NCI-H345 treated with DMSO at 0.1 percent for 48 hours (cell line): ENCODE results near the gene BTBD9.
"Not testable (repeated sequence)": the region's sequence is repeated elsewhere in the genome, so short reads cannot be mapped to it uniquely, and the experiment has no call there.

Source experiments
- DNase-seq: peaks from one replicate; lab custom pipeline; 2025; ENCODE audit not compliant: unreplicated experiment; lab: John Stamatoyannopoulos, UW

The BTBD9 gene

DNA sequence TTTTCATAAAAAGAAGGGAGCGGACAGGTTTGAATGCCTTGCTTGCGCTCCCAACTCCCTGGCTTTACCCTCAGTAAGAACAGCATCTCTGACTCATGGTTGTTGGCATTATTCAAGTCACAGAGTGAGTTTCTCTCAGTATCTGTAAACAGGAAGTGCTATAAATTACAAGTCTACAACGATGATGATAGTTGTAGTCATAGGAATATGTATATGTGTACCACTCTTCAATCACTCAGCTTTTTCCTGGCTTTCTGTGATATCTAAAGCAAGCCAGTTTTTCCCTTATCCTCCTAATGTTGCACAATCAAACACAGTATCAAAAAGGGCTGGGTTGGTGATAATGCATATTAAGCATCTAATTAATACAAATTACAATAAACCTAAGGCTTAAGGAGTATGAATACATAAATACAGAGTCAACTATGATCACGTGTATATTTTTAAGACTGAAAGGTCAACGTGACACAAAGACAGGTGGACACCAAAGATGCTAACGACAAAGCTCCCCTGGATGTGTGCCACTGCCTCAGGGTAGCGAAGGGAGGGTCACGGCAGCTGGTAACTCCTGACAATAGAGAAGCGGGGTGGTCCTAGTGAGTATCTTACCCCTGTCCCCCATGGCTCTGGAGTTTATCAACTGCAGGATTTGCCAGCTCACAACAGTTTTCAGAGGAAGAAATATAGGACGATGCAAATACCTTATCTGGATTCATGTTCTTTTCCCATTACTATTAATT lies 202.8 kb downstream of the BTBD9 start:
- no peak for DNase-seq

DNA sequence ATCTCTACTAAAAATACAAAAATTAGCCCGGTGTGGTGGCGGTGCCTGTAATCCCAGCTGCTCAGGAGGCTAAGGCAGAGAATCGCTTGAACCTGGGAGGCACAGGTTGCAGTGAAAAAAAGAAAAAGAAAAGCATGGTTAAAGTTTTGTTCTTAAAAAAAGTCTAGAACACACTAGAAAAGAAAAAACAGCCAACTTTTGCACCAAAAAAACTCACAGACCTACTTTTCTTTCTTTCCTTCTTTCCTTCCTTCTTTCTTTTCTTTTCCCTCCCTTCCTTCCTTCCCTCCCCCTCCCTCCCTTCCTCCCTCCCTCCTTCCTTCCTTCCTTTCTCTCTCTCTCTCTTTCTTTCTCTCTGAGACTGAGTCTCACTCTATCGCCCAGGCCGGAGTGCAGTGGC lies 204.4 kb downstream of the BTBD9 start:
- DNase-seq, result no peak

DNA sequence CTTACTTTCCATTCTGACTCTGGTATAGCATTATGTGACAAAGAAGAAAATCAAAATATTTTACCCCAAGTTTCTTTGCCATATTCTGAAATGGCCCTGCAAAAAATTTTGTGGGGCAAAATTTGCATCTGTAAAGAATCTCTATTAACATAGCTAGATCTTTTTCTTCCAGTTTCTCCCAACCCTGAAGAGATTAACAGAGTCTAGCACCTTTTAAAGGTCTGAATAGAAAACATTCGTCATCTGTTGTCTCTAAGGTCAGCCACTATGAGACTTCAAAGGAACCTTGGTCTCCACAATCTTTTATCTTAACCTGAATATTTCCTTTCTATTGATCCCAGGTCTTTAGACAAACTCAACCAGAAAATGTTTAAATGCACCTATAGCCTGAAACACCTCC lies 205.7 kb downstream of the BTBD9 start:
- DNase-seq, result no peak

DNA sequence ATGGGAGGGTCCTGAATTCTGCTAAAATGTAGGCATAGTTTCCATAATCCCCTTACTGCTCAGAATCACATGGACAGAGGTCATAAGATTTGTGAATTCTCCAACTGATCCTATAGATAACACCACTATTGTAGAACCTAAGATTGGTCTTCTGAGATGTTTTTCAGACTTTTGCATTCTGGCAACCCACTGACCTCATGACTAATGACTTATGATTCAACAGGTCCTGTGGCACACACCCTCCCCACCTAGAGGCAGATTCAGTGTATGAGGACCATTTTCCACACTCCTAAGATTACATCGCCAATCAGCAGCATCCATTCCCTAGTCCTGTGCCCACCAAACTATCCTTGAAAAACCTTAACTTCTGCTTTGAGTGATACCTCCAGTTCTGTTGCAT lies 207.2 kb downstream of the BTBD9 start:
- no peak for DNase-seq

DNA sequence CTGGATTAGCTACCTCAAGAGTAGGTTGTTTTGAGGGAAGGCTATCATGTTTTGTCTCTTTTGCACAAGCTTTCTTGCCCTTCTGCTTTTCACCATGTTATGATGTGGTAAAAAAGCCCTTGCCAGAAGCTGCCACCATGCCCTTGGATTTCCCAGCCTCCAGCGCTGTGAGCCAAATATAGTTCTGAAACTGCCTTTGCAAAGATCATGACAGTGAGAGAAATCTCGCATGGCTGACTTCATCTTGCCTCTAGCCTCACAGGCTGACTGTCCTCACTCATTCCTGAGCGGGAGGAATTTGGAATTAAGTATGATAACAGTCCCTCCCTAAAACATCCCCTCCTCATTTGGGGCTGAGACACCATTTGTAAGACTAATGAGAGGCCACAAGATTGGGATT lies 207.7 kb downstream of the BTBD9 start:
- no peak for DNase-seq

DNA sequence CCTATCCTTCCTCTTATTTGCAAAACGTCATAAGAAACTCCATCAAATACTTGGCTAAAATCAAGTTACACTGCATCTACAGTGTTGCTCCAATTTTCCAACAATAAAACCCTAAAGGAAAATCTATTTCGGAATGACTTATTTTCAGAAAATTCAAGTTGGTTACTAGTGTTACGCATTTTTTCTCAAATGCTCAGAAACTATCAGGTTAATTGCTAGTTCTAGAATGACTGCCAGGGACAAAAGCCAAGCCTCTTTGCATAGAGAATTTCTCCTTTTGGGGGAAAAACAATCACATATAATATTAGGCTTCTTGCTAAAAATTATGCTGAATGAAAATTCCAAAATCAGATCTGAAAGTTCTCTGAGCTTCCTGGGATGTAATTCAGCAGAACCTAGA lies 210.2 kb downstream of the BTBD9 start:
- no peak for DNase-seq

DNA sequence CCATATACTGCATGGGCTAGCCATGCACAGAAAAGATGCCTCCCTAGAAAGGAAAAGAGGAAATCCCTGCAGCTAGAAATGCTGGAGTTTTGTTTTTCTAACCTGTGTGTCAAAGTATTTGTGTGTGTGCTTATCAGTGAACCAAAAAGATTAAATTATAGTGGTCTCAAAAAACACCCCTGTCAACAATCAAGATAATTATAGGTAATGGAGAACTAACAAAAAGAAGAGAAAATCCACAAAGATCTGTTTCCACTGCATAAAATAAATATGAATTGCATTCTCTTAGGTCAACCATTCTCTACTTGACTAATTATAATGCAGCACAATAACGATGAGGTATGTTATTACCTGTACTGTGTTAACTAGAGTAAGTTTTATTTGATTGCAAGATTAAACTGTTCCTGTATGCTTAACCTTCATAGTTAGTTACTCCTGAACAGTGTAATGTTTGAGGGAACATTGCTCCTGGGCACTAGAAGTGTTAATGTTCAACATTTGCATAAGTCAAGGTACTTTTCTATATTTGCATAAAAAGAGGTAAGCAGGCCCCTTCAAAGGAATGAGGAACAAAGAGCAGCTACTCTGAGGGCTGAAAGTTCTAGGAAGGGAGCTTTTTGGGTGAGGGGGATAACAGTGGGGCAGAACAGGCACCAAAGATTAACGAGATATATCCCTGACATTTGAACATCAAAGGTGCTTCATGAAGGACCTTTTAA lies 212.1 kb downstream of the BTBD9 start:
- no peak for DNase-seq

DNA sequence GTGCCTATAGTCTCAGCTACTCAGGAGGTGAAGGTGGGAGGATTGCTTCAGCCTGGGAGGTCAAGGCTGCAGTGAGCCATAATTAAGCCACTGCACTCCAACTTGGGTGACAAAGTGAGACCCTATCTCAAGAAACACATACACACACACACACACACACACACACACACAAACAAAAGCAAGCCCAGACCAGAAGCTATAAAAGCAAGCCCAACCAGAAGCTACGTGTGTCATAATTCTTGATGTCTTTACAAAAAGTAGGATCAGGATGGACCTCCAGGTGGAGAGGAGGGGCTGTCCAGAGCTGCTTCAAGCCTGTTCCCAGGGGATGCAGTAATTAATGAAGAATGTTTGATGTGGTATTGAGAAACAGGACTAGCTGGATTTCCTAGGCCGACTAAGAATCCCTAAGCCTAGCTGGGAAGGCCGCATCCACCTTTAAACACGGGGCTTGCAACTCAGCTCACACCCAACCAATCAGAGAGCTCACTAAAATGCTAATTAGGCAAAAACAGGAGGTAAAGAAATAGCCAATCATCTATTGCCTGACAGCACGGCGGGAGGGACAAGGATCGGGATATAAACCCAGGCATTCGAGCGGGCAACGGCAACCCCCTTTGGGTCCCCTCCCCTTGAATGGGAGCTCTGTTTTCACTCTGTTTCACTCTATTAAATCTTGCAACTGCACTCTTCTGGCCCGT lies 213.8 kb downstream of the BTBD9 start:
- not testable (repeated sequence) for DNase-seq

DNA sequence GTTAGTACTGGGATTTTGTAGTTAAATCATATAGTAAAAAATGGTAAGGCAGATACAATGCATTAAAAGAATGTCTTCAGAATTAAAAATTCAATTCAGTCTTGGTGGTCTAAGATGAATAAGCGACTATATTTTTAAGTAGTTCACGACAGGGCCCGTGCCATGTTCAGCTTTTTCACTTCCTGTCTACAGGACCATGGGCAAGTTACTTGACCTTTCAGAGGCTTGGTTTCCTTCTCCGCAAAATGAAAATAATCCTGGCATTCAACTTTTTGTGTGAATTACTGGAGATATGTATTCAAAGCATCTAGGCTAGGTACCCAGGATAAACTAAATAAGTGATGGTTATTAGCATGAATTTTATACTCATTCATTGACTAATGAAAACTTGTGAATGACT lies 216.0 kb downstream of the BTBD9 start:
- no peak for DNase-seq

DNA sequence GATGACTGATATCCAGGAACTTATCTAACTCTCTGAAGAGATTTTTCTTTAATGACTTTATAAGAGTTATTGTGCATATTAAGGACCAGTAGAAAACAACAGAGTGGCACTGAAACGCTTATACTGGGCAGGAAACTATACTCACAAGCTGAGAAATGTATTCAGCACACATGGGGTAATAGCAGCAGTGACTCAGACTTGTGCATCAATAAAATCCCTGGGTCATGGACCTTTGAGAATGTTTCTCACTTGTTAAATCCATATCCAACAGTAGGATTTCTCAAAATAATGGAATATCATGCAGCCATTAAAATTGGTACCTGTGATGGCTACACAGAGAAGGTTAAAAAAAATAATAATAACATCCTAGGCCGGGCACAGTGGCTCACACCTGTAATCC lies 219.5 kb downstream of the BTBD9 start:
- DNase-seq, result no peak

DNA sequence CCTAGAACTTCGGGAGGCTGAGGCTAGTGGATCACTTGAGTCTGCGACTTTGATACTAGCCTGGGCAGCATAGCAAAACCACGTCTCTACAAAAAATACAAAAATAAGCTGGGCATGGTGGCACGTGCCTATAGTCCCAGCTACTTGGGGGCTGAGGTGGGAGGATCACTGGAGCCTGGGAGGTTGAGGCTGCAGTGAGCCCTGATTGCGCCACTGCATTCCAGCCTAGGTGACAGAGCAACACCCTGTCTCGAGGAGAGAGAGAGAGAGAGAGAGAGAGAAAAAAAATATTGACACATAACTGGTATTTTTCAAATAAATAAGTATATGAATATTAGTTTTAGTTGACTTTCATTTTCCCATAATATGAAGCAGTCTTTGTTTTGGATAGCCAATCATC lies 222.2 kb downstream of the BTBD9 start:
- no peak for DNase-seq

DNA sequence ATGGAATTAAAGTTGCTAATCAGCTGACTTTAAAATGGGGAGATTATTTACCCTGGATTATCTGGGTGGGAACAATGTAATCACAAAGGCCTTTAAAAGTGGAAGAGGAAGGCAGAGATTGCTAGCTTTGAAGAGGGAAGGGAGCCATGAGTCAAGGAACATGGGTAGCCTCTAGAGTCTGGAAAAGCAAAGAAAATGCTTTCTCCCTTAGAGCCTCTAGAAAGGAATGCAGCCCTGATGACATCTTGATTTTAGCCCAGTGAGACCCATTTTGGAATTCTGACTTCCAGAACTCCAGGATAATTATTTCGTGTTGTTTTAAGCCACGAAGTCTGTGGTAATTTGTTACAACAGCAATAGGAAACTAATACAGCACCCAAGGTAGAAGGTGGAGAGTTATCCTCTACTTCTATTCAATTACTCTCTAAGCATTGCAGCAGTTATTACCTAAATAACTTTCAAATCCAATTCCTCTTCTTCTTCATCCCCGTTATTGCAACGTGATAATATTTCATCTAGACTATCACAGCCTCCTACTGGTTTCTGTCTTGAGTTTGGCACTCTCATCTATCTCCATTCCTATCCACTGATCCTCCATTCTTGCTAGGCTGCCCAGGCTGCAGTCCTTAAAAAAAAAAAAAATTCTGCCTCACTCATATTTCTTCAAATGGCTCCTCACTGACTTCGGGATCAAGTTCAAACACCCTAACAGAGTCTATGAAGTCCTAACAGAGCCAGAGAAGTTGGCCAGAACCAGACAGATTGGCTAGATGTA lies 224.3 kb downstream of the BTBD9 start:
- no peak for DNase-seq

DNA sequence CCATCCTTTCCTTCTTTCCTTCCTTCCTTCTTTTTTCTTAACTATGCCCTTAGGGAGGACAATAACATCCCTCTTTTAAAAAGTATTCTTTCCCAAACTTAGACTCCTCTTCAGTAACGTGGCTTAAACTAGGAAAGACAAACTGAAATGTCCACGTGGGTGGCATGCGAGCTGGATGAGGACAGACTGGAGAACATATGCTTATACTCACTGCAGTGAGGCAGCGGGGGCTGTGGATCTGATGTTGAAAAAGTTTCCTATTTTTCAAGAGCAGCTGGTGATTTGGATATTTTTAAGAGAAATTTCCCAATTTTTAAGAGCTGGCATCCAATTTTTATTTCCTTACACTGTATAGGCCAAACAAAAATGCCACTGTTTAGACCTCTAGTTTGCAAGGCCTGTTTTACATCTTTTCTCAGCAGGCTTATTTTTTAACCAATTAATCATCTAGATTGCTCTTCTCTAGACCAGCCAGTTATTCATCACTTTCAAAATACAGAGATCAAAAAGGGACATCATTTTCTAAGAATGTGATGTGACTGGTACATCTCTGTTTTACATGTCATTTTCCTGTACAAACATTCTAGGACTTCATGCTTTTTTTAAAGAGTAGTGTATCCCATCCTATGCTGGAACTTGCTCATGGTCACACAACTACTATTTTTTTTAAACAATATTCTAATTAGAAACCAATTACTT lies 226.5 kb downstream of the BTBD9 start:
- DNase-seq, result no peak

DNA sequence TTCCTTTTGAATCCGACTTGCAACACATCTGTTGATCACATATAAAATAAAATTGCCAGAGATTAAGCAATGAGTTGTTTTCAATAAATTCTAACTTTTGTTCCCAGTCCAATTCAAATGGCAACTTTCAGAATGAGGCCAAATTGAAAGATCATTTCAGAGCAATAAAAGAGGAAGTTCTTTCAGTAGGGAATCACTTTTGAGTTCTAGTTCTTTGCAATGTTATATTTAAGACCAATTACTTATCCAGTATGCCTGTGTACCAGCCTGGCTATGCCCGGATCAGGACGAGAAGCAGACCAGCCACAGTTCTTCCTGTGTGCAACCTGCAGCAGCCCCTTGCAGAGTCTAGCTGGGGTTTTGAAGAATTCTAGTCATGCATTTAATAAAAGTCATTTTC lies 232.5 kb downstream of the BTBD9 start:
- no peak for DNase-seq

DNA sequence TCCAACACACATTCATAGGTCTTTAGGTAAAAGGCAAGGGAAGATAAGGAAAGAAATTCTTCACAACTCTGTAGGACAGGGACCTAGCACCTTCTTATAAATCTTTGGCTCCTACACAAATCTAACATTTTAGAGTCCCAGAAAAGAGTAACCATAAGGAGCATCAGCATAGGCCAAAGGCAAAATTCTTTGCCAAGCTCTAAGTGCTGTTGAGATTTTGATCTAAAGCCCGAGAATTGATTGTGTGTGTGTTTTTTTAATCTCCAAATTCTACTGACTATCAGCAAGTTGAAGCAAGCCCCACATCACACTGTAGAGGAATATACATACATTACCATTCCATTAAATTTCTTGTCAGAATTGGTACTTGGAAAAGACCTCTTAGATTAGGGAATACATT lies 233.6 kb downstream of the BTBD9 start:
- DNase-seq, result no peak

DNA sequence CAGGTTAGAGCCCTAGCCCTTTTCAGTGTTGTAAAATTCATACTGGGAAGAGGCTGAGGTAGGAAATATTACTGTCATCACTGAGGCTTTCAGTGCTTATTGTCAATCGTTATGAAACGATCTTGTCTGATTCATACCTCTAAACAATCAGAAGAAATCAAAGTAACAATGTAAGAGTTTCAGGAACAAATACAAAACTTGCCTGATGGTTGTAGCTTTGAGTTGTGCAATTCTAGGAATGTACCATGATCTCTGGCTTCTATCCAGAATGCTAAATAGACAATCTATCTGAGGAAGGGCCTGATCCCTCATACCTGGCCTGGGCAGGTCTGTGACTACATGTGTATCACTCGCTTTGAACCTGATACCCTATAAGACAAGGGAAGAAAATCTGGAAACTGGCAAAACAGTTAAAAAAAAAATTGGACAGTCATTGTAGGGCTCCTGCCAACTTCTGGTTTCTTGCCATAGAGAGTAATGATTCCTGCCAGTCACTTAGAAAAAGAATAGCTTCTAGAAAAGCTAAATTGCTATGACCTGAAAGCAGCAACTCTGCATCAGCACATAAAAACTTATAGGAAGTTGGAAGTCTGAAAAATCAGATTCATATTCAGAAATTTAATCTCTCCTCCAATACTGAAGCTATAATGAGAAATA lies 234.7 kb downstream of the BTBD9 start:
- no peak for DNase-seq

DNA sequence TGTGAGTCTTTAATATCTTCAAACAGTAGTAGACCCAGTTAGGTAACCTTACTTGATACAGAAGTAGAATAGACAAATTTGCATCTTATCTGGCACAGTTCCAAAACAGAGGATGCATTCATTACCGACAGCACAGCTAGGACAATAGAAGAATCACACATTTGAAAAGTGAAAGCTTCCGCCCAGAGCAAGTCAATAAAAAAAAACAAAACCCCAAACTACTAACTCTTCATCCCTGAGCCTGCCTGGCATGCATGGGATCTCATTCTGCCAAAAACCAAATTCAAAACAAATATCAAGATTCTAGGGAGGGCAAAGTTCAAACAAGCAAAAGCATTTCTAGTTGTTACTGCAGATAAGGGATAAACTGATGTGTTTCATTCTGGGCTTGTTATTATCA lies 235.4 kb downstream of the BTBD9 start:
- peak; percentile 70 for DNase-seq

DNA sequence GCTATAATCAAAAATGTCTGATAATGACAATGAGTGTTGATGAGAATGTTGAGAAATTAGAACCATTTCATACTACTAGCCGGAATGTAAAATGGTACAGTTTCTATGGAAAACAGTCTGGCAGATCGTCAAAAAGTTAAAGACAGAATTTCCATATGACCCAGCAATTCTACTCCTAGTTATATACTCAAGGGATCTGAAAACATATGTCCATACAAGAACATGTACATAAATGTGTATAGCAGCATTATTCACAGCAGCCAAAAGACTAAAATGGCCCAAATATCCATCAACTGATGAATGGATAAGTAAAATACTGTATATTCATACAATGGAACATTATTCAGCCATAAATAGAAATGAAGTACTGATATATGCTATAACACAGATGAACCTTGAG lies 236.2 kb downstream of the BTBD9 start:
- no peak for DNase-seq

DNA sequence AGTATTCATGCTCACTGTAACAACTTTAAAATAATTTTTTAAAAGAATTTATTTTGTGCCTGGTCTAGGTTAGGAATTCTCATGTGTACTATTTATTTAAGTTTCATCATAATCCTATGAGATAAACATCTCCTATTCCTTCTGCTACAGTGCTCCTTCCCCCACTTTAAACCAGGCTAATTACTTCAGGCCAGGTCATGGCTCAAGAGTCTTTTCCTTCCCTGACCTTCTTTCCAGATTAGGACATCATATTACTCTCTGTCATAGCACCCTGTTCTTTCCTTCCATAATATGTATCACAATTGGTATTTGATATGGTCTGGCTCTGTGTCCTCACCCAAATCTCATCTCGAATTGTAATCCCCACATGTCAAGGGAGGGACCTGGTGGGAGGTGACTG lies 239.0 kb downstream of the BTBD9 start:
- no peak for DNase-seq

DNA sequence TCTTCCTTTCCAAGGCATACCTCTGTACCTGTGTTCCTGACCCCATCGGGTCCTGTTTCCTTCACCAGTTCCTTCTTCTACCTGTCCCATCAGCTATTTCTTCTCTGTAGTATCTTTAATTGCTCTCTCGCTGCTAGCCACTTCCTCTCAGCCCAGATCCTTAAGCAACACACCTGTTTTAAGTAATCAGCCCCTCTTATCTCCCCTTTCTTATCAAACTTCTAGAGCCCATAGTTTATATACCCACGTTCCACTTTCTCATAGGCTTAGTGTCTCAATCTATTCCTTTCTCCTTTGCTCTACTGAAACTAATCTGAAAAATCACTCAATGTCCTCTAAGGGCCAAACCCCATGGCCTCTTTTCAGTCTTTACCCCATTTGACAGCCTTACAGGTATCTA lies 239.6 kb downstream of the BTBD9 start:
- no peak for DNase-seq
